ENCODE results near the gene POMT1.

- TF ChIP-seq, protein P1, sequence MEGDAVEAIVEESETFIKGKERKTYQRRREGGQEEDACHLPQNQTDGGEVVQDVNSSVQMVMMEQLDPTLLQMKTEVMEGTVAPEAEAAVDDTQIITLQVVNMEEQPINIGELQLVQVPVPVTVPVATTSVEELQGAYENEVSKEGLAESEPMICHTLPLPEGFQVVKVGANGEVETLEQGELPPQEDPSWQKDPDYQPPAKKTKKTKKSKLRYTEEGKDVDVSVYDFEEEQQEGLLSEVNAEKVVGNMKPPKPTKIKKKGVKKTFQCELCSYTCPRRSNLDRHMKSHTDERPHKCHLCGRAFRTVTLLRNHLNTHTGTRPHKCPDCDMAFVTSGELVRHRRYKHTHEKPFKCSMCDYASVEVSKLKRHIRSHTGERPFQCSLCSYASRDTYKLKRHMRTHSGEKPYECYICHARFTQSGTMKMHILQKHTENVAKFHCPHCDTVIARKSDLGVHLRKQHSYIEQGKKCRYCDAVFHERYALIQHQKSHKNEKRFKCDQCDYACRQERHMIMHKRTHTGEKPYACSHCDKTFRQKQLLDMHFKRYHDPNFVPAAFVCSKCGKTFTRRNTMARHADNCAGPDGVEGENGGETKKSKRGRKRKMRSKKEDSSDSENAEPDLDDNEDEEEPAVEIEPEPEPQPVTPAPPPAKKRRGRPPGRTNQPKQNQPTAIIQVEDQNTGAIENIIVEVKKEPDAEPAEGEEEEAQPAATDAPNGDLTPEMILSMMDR (IDR thresholded peaks at IDR 0.05; ENCODE audit: low read length), result no peak
- no peak for TF ChIP-seq EZH2 (IDR thresholded peaks at IDR 0.05; ENCODE audit: borderline replicate concordance, low read length)
Observed at GRCh38 chr9:131490514-131490913, 12.2 kb upstream of the POMT1 start.

Measured in OCI-LY1 (cell line).